ENCODE measurements around the gene FN3KRP. TPM values are rescaled to one million over a fixed set of nuclear protein-coding genes. Genes with fewer than 3 reads are reported as not detected.

FN3KRP gene
- total and polyA plus RNA-seq, 2 of the 13 experiments (the other 11 are each of a cell fraction or from before 2014, with no cell fraction given) = 22.4 to 28.2 TPM

GRCh38 chr17:82737967-82738877 is 21.7 kb downstream of the FN3KRP start (continued):
- TF ChIP-seq PPARG (CRISPR knock-in tag; conservative IDR thresholded peaks at IDR 0.05) (peak; percentile 85), ZNF335 (CRISPR knock-in tag; IDR thresholded peaks at IDR 0.05) (peak; percentile 97), MAF1 (CRISPR knock-in tag; IDR thresholded peaks at IDR 0.05; ENCODE audit: borderline replicate concordance) (peak; percentile 83; the same call in 1 of the 2 replicates), ZNF788 (CRISPR knock-in tag; IDR thresholded peaks at IDR 0.05; ENCODE audit: borderline replicate concordance) (peak; percentile 100; the same call in 1 of the 2 replicates), ELK4 (CRISPR knock-in tag; IDR thresholded peaks at IDR 0.05; ENCODE audit: borderline replicate concordance) (no peak), DBP (CRISPR knock-in tag; IDR thresholded peaks at IDR 0.05; ENCODE audit: not compliant biosample characterization) (peak; percentile 97), HCFC1 (IDR thresholded peaks at IDR 0.05; ENCODE audit: low read depth, low read length) (no peak), ZNF589 (CRISPR knock-in tag; conservative IDR thresholded peaks at IDR 0.05) (peak; percentile 99), ZNF766 (CRISPR knock-in tag; IDR thresholded peaks at IDR 0.05; ENCODE audit: borderline replicate concordance) (peak; percentile 99), DPF2 (CRISPR knock-in tag; IDR thresholded peaks at IDR 0.05; ENCODE audit: borderline replicate concordance, low read depth) (peak; percentile 94), ZNF407 (CRISPR knock-in tag; IDR thresholded peaks at IDR 0.05; ENCODE audit: not compliant biosample characterization) (peak; percentile 98), BRCA1 (CRISPR knock-in tag; IDR thresholded peaks at IDR 0.05) (peak; percentile 99), ELF1 (CRISPR knock-in tag; IDR thresholded peaks at IDR 0.05) (peak; percentile 73), PAXIP1 (CRISPR knock-in tag; conservative IDR thresholded peaks at IDR 0.05) (peak; percentile 98)
